ENCODE data around the gene AGMAT.
A peak's percentile ranks its signal among the peaks of the same experiment; 100 is the strongest.
"Not testable (repeated sequence)": the region's sequence is repeated elsewhere in the genome, so short reads cannot be mapped to it uniquely, and the experiment has no call there.

Gene AGMAT

GRCh38 chr1:15609631-15610030 is 24.8 kb upstream of the AGMAT start:
- DNase-seq, result no peak

DNA sequence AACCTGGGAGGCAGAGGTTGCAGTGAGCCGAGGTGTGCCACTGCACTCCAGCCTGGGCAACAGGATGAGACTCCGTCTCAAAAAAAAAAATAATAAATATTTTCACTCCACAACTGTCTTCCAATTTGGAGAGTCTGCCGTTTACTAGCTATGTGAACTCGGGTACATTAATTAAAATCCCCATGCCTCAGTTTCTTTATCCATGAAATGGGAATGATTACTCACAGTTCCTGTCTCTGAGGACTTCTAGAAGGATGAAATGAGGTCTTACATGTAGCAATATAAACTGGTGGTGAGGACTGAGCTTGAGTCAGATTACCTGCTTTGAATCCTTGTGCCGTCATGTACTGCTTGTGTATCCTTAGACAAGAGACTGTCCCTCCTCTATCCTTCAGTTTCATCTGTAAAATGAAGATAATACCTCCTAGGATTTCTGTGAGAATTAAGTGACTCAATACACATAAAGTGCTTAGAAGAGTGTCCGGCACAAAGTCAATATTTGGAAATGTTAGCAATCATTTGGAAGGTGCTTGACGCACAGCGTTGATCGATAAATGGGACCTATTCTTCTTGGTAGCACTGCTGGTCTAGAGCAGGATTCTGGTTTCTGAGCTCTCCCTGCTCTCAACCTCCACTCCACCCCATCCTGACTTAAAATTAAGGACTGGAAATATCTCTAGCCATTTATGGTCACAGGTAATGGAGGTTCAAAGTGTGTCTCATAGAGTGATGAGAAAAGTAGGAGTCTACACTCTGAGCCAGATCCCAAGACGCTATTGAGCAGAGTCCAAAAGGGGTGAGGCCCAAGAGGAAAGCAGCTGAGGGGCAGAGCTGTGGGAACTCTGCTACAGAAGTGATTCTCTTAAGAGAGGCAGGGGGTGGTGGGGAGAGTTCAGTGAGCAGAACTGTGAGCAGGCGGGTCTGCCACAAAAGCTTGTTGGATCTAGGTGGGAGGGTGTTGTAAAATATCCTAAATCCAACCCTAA is 20.8 kb upstream of the AGMAT start:
- no peak for DNase-seq

DNA sequence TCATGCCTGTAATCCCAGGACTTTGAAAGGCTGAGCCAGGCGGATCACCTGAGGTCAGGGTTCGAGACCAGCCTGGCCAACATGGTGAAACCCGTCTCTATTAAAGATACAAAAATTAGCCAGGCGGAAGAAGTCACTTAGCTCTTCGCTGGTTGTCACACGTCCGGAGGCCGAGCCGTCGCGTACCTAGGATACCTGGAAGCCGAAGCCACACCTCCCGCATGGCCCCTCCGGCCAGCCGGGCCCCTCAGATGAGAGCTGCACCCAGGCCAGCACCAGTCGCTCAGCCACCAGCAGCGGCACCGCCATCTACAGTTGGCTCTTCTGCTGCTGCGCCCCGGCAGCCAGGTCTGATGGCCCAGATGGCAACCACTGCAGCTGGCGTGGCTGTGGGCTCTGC is 19.5 kb upstream of the AGMAT start:
- not testable (repeated sequence) for DNase-seq

- DNase-seq, result not testable (repeated sequence)
These were observed 19.1 kb upstream of the AGMAT start for GRCh38 chr1:15603966-15604282.

- peak; percentile 94 for DNase-seq
These were observed 18.5 kb upstream of the AGMAT start for GRCh38 chr1:15603050-15603965.

DNA sequence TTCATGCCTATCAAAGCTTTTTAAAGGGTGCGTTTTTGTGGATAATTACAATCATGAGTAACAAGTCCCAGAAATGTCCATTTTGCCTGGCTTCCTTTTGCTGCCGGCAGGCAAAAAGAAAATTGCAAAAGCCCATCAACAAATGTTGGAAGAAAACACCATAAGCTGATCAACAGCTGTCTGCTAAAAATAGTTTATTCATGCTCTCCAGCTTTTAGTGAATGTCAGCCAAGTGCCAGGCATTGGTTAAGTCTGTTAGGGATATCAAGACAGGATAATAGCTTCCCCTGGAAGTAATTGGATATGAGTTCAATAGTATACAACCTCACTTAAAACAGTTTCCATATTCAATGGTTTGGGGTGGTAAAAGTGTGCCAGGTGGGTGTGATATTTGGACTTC is 13.6 kb upstream of the AGMAT start:
- DNase-seq, result no peak

DNA sequence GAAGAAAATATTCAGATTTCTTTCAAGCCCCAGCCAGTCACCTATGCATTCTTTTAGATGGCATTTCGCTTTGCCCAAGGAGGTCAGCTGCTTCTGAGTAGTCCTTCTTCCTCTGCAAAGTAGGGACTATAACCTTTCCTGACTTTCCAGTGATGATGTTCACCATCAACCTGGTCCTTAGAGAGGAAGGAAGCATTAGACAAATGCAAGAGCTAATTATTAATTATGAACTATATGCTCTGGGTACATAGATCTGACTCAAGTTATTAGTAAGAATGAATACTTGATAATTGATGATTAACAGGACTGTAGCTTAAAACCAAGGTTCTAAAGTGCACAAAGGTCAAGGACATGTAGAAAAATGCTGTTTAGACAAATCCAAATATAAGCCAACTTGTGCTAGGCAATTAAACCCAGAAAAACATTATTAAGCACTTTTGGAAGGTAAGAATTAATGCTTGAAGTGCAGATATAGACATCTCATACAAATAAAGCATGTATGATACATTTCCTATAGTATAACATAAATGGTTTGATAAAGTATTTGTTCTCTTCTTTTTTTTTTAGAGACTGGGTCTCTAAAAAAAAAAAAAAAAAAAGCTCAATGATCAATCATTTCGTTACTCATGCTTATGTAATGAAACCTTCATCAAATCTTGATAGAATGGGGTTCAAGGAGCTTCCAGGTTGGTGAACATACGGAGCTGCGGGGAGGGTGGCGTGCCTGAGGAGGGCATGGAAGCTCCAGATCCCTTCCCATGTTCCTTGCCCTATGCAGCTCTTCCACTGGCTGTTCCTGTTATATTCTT is 11.2 kb upstream of the AGMAT start:
- DNase-seq, result no peak

DNA sequence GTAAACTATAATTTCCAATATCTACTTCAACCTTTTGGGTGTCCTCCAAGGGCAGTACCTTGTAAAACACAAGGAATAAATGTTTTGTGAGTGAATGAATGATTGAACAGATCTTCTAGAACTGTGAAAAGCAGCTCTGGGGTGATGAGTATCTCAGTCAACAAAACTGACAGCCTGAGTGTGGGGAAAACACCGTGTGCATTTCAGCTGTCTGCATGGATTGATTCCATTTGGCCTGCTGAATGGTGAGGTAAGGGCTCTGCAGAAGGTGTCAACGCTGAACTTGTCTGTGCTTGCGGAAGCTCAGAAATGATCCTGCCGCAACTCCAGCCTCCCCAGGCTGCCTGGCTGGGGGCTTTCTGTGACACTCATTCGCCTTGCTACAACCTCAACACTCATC is 7.4 kb upstream of the AGMAT start:
- no peak for DNase-seq

GRCh38 chr1:15583016-15583706 is 1.7 kb downstream of the AGMAT start:
- DNase-seq, result no peak

GRCh38 chr1:15579683-15580047 is 5.2 kb downstream of the AGMAT start:
- no peak for DNase-seq

DNA sequence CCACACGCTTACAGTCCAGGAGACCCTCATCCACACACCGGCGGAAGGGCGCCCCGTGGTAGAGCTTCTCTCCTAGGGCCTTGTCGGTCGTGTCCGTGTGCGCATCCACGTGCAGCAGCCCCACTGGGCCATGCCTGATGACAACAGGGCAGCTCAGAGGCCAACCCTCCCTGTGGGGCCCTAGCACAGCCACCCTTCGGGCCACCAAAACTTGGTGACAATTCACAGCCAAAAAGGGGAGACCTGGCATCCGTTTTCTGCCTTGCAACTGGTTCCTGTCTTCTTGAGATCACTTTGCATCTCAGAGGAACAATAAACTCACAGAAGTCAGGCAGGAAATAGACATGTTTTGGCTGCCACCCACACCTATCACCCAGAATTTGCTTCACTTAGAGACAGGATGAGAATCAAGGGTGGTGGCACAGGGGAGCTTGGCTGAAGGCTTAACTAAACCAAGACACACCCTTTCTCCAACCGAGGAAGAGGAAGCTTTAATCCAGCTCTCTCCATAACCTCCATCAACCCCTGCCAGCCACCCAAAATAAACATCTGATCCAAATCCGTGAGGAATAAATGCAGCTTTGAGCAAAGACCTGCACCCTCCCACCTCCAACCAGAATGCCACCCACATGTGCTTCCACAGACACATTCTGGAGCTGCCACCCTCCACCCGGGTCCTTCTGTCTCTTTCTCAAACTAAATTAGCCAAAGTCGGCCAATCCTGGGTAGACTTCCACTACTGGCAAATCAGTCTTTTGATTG is 5.7 kb downstream of the AGMAT start:
- DNase-seq, result peak; percentile 35

DNA sequence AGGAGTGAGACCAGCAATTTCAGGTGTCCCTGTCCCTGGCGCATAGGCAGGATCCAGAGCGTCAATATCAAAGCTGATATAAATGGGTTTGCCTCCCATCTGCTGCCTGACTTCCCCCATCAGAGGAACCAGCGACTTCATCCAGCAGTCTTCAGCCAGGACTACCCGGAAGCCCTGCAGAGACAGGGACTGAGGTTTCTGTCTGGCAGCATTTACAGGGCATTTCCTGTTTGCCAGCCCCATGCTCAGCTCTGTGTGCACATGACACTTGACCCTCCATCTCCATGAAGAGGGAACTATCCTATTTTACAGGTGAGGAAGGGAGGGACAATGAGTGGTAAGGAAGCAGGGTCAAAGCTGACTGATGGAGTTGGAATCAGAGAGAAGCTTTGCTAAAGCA is 7.2 kb downstream of the AGMAT start:
- no peak for DNase-seq

DNA sequence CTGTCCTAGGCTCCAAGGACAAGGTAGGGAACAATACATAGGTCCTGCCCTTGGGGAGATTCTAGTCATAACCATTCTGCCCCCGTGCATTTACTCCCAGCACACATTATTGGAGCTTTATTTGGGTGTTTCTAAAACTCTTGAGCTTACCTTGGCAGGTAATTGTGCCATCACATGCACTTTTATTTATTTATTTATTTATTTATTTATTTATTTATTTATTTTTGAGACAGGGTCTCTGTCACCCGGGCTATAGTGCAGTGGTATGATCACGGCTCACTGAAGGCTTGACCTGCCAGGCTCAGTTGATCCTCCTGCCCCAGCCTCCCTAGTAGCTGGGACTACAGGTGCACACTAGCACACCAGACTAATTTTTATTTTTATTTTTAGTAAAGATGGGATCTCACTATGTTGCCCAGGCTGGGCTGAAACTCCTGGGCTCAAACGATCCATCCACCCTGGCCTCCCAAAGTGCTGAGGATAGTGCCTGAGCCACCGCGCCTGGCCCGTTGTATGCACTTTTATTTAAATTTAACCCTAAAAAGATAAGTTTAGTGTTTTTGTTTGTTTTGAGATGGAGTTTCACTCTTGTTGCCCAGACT is 9.2 kb downstream of the AGMAT start:
- DNase-seq, result no peak

DNA sequence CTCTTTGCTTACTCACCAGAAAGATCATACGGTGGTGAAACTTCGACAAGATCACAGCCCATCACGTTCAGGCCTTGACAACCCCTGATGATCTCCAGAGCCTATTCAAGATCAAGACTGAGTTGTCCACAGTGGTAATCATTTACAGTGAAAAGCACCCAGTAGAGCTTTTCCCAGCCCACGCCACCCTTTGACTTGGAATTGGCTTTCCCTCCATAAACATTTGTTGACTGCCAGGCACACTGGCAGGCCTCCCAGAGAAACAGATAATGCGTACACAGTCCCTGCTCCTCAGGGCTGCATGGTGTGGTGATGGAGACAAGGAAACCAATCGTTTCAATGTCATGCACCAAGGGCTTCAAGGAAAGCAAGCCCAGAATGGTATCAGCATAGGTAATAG is 10.1 kb downstream of the AGMAT start:
- DNase-seq, result no peak

GRCh38 chr1:15573477-15573876 is 11.4 kb downstream of the AGMAT start:
- no peak for DNase-seq

DNA sequence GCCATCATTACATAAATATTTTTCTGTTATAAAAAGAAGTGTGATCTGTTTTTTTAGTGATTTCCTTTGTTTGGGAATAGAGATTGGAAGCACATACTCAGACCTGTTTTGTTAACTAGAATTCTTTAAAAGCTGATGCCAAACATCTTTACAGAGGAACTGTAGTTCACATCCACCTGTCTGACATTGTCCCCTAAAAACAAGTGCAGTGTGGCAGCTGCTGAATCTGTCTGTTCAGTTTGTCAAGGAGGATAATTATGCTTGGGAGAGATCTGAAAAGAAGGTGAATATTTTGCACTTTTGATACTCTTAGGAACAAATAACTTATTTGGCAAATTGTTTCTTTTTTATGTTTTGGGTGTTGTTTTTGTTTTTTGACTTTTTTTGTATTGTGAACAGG is 13.6 kb downstream of the AGMAT start:
- DNase-seq, result no peak

GRCh38 chr1:15570861-15571260 is 14.0 kb downstream of the AGMAT start:
- no peak for DNase-seq

DNA sequence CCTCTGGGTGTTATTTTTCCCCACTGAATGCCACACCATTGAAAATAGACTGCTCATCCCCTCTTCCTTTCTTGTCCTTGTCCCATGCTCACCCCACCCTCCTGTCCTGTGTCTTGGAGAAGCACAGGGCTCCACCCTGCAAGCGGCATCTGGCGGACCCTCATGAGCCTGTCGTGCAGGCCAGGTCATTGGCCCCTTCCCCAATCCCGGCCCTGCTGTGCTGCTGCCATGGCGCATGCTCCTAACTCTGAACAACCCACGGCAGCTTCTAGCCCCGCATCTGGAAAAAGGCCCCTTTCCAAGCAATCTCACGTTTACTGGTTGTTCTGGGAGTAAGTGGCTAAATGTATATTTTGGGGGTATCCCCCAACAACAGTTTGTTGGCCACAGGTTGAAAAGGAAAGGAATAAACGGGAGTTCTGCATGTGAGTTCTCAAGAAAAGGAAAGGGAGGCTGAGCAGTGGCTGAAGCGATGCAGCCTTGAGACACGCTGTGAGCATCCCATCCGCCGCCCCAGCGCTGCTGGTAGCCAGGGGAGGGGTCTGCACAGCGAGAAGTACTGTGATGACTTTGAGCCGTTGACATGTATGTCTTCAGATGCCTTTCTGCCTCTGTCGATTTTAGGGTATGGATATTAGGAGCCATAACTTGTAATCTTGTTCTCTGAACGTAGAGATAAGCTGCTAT is 16.3 kb downstream of the AGMAT start:
- DNase-seq, result no peak

DNA sequence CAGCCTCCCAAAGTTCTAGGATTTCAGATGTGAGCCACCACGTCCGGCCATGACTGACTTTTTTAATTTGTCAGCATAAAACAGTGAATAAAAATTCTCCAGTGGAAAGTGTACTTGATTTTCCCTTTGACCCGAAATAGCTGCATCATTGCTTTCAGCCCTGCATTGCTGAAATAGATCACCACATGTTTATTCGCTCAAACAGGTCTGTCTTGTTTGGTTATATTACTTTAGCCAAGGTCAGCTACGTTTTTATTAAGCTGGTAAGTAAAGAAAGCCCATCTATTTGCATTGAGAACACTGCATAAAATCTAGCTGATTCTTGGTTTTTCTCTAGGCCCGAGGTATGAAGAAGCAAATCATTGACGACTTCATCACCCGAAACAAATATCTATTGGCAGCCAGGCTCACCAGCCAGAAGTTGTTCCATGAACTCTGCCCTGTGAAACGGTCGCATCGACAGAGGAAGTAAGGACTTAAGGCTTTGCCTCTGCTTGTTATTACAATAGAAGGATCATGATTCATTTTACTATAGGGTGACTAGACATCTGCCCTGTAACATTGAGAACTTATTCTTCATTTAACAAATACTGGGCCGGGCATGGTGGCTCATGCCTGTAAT is 25.6 kb downstream of the AGMAT start:
- no peak for DNase-seq

DNA sequence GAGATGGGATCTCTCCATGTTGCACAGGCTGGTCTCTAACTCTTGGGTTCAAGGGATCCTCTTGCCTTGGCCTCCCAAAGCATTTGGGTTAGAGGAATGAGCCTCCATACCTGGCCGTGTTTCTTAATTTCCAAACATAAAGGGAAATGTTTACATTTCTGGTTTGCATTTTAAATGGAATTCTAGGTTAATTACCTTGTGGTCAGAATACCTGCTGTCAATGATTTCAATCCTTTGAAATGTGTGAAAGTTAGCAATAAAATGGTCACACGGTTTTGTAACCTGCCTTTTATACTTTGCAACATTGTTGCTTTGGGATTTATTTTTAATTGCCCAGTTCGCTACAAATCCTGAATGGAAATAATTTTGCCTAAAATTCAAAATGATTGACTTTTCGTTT is 26.3 kb downstream of the AGMAT start:
- no peak for DNase-seq

Data from stimulated activated CD8-positive, alpha-beta memory T cell treated with anti-CD3 and anti-CD28 coated beads, Interleukin-4, amount 100 ng/mL, for 48 hours (primary cell).